Chondrocyte (in vitro differentiated cells): ENCODE data around the gene ZNF627. TPM values are rescaled to one million over a fixed set of nuclear protein-coding genes. Genes with fewer than 3 reads are reported as not detected.
A peak's percentile ranks its signal among the peaks of the same experiment; 100 is the strongest.

Experiments used
- DNase-seq: peaks from one replicate; pipeline ENCODE4 v3.0.0; 2021; ENCODE audit warnings: mixed read lengths, low spot score
- H3K27ac Mint-ChIP-seq: one replicate; pipeline ENCODE4 v1.8.0; 2021; ENCODE audit warnings: mild to moderate bottlenecking, moderate library complexity, mixed read lengths; ENCODE audit not compliant: unreplicated experiment
- H3K27me3 Mint-ChIP-seq: 2 replicates; pipeline ENCODE4 v1.8.0; 2021; ENCODE audit warnings: low read depth, mixed read lengths
- H3K36me3 Mint-ChIP-seq: 2 replicates; pipeline ENCODE4 v1.8.0; 2021; ENCODE audit warnings: low read depth, mixed read lengths
- H3K4me1 Mint-ChIP-seq: 2 replicates; pipeline ENCODE4 v1.8.0; 2021; ENCODE audit warnings: low read depth, mild to moderate bottlenecking, mixed read lengths
- H3K4me3 Mint-ChIP-seq: one replicate; pipeline ENCODE4 v1.8.0; 2021; ENCODE audit warnings: mild to moderate bottlenecking, moderate library complexity, mixed read lengths; ENCODE audit not compliant: unreplicated experiment
- H3K9me3 Mint-ChIP-seq: 2 replicates; pipeline ENCODE4 v1.8.0; 2021; ENCODE audit warnings: low read depth, mixed read lengths
- CTCF ChIP-seq: fragments of 200-600 bp; sonication (generic); IDR thresholded peaks from 2 replicates; pipeline ENCODE4 v1.5.0; 2021; ENCODE audit warnings: antibody characterized with exemption, mild to moderate bottlenecking, moderate library complexity
- total RNA-seq: library from RNA; stranded (reverse); gene quantifications from 3 replicates; pipeline ENCODE4 v1.2.1, GENCODE V29; 2021

Gene ZNF627
- total RNA-seq, 1 donor from 2014 or later: 14.2 TPM

- Mint-ChIP-seq H3K36me3 (peaks cover 2% of the 10 kb centered on the region), H3K4me1 (peaks cover 7% of the 10 kb centered on the region), H3K27me3 (no peaks in the 10 kb centered on the region), H3K27ac (no peak overlapping the region), H3K9me3 (peaks cover 2% of the 10 kb centered on the region), H3K4me3 (no peak overlapping the region)
- DNase-seq: no peak
- peak; percentile 73 for TF ChIP-seq CTCF
These were observed 62.3 kb downstream of the ZNF627 start for GRCh38 chr19:11659612-11660011.

DNA sequence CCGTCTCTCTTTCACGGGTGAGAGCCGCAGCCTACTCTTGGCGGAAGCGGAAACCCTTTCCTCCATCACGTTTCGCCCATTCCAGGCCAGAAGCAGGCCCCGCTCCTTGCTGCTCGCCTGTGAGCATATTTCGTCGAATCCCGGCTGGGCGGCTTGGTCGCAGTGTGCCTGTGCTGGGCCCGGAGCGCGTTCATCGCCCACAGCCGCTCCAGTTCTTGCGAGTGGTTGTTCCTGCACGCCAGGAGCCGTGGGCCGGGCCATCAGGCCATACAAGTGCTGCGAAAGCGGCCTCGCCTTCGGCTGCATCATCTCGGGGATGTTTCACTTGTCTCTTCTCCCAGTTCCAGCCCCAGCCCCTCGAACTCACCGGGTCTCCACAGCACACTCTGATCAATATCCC, 65.0 kb downstream of the ZNF627 start:
- no peak for TF ChIP-seq CTCF
- peaks cover 7% of the 10 kb centered on the region for H3K4me1 Mint-ChIP-seq
- no peak overlapping the region for H3K27ac Mint-ChIP-seq

DNA sequence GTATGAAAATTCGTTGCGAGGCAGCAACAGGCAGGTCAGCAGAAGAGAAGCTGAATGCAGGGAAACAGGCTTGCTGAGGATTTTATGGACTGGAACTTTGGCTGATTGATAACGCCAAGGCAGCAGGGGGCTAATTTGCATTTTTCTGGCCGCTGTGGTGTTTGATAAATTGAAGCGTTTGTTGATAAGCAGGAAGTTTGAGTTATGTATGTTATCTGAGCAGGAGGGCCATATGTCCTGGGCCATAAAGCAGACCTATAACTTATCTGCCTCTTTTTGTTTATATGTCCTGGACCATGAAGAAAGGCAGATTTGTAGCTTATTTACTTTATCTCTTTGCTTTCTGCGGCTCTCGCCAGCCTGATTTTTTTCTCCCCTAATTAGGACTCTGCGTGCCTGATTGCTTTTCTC, 65.9 kb downstream of the ZNF627 start:
- Mint-ChIP-seq H3K27ac (no peak overlapping the region), H3K36me3 (peaks cover 1% of the 10 kb centered on the region), H3K9me3 (no peaks in the 10 kb centered on the region), H3K27me3 (no peaks in the 10 kb centered on the region), H3K4me1 (peaks cover 7% of the 10 kb centered on the region), H3K4me3 (no peak overlapping the region)
- no peak for TF ChIP-seq CTCF
- DNase-seq: no peak

More for the DNA sequence above, 65.0 kb downstream of the ZNF627 start:
- Mint-ChIP-seq H3K4me3 (no peak overlapping the region), H3K27me3 (no peaks in the 10 kb centered on the region), H3K9me3 (no peaks in the 10 kb centered on the region), H3K36me3 (peaks cover 1% of the 10 kb centered on the region)
- no peak for DNase-seq

Other genes starting within 250 kb of the ZNF627 start
- gene PLPPR2, start 242.1 kb upstream of the ZNF627 start, total RNA-seq: 67.6 to 74.7 TPM (median 72.3 TPM) in 3 replicates
- gene SWSAP1, start 222.8 kb upstream of the ZNF627 start, total RNA-seq: 1.1 to 1.5 TPM (median 1.4 TPM) in 3 replicates
- gene EPOR, start 213.2 kb upstream of the ZNF627 start, total RNA-seq: 1.4 to 2.8 TPM (median 2.6 TPM) in 3 replicates
- 0.70 to 0.97 TPM in 2 of 3 replicates, not detected in the other for gene RGL3, start 178.2 kb upstream of the ZNF627 start, total RNA-seq
- 0.15 to 0.68 TPM (median 0.31 TPM) in 3 replicates for gene ODAD3, start 162.4 kb upstream of the ZNF627 start, total RNA-seq
- 309 to 330 TPM (median 318 TPM) in 3 replicates for gene PRKCSH, start 161.8 kb upstream of the ZNF627 start, total RNA-seq
- gene ELAVL3, start 116.4 kb upstream of the ZNF627 start, total RNA-seq: 0.07 TPM in 1 of 3 replicates, not detected in the others
- gene ZNF653, start 91.6 kb upstream of the ZNF627 start, total RNA-seq: 6.8 to 8.6 TPM (median 8.2 TPM) in 3 replicates
- gene ECSIT, start 68.3 kb upstream of the ZNF627 start, total RNA-seq: 20.3 to 27.9 TPM (median 20.5 TPM) in 3 replicates
- 20.1 to 213 TPM (median 199 TPM) in 3 replicates for gene CNN1, start 58.6 kb upstream of the ZNF627 start, total RNA-seq
- gene ELOF1, start 38.3 kb upstream of the ZNF627 start, total RNA-seq: 36.2 to 43.8 TPM (median 37.7 TPM) in 3 replicates
- gene ACP5, start 19.8 kb upstream of the ZNF627 start, total RNA-seq: 0.45 TPM in 1 of 3 replicates, not detected in the others
- 3.7 to 5.5 TPM (median 3.8 TPM) in 3 replicates for gene ZNF823, start 141.5 kb downstream of the ZNF627 start, total RNA-seq
- gene ZNF441, start 169.5 kb downstream of the ZNF627 start, total RNA-seq: 4.9 to 5.8 TPM (median 5.6 TPM) in 3 replicates
- gene ZNF491, start 201.0 kb downstream of the ZNF627 start, total RNA-seq: 3.6 to 7.1 TPM (median 4.2 TPM) in 3 replicates
- 8.2 to 11.6 TPM (median 8.4 TPM) in 3 replicates for gene ZNF440, start 216.8 kb downstream of the ZNF627 start, total RNA-seq